Upper lobe of left lung (tissue), 4 donors: Measurements from ENCODE around the gene PLEKHG3.

ENCODE experiments used
- POLR2A ChIP-seq, 4 donors: fragments of 450-650 bp; IDR thresholded peaks; one replicate each; pipeline ENCODE4 v1.5.1; 2016 to 2017; ENCODE audit warnings: antibody characterized with exemption in 4 of 4, mild to moderate bottlenecking in 2 of 4
- POLR2AphosphoS5 ChIP-seq, 2 donors: sonication (generic); formaldehyde crosslinking; IDR thresholded peaks; one replicate each; pipeline ENCODE4 v1.5.1; 2017; ENCODE audit warnings: antibody characterized with exemption in 2 of 2
- TF ChIP-seq, protein P1 (sequence below), 6 experiments: fragments of 450-650 bp in 4 of 6; fragments of 200-600 bp in 2 of 6; sonication (generic) in 2 of 6; IDR thresholded peaks; one replicate each; pipeline ENCODE4 v1.5.1; 2016 to 2019; ENCODE audit warnings: antibody characterized with exemption in 6 of 6

- TF ChIP-seq, protein P1, sequence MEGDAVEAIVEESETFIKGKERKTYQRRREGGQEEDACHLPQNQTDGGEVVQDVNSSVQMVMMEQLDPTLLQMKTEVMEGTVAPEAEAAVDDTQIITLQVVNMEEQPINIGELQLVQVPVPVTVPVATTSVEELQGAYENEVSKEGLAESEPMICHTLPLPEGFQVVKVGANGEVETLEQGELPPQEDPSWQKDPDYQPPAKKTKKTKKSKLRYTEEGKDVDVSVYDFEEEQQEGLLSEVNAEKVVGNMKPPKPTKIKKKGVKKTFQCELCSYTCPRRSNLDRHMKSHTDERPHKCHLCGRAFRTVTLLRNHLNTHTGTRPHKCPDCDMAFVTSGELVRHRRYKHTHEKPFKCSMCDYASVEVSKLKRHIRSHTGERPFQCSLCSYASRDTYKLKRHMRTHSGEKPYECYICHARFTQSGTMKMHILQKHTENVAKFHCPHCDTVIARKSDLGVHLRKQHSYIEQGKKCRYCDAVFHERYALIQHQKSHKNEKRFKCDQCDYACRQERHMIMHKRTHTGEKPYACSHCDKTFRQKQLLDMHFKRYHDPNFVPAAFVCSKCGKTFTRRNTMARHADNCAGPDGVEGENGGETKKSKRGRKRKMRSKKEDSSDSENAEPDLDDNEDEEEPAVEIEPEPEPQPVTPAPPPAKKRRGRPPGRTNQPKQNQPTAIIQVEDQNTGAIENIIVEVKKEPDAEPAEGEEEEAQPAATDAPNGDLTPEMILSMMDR (IDR thresholded peaks at IDR 0.05), result no peak
- TF ChIP-seq POLR2A (IDR thresholded peaks at IDR 0.05) (no peak), POLR2AphosphoS5 (IDR thresholded peaks at IDR 0.05) (no peak)
These were observed 53.4 kb downstream of the PLEKHG3 start for GRCh38 chr14:64757601-64758000.
